T-helper 9 cell (primary cell): ENCODE measurements around the gene DOCK6.

Experiments used
- DNase-seq: peaks from one replicate; pipeline ENCODE4 v3.0.0-alpha.2; 2020

Gene DOCK6

DNA sequence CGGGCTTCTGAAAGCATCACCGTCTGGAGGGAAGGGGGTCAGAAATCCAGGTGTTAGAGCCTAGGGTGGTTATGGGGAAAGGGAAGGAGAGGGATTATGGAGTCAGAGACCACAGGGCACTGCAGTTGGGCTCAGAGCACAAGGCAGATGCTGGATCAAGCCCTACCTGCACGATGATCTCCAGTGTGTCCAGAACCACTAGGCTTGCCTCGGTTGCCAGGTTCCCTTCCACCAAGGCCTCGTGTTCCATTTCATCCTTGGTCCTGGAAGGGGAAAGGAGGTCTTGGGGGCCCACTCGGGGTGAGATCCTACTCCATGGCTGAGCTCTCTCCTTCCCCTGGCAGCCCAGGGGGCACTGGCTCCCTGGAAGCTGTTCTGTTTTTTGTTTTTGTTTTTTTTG is 47.9 kb downstream of the DOCK6 start:
- no peak for DNase-seq

DNA sequence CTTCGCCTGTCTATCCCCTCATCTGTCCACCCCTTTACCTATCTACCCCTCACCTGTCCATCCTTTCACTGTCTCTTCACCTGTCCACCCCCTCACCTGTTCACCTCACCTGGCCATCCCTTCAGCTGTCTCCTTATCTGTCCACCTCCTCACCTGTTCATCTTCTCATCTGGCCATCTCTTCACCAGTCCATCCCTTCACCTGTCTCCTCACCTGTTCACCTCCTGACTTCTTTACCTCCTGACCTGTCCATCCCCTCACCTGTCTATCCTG is 51.7 kb downstream of the DOCK6 start:
- no peak for DNase-seq

DNA sequence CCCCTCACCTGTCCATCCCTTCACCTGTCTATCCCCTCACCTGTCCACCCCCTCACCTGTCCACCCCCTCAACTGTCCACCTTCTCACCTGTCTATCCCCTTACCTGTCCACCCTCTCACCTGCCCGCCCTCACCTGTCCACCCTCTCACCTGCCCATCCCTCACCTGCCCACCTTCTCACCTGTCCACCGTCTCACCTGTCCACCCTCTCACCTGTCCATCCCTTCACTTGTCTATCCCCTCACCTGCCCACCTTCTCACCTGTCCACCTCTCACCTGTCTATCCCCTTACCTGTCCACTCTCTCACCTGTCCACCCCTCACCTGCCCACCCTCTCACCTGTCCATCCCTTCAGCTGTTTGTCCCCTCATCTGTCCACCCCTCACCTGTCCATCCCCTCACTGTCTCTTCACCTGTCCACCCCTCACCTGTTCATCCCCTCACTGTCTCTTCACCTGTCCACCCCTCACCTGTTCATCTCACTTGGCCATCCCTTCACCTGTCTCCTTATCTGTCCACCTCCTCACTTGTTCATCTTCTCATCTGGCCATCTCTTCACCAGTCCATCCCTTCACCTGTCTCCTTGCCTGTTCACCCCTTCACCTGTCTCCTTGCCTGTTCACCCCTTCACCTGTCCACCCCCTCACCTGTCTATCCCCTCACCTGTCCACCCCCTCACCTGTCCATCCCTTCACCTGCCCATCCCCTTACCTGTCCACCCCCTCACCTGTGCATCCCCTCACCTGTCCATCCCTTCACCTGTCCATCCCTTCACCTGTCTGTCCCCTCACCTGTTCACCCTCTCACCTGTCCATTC is 52.3 kb downstream of the DOCK6 start:
- DNase-seq = no peak

DNA sequence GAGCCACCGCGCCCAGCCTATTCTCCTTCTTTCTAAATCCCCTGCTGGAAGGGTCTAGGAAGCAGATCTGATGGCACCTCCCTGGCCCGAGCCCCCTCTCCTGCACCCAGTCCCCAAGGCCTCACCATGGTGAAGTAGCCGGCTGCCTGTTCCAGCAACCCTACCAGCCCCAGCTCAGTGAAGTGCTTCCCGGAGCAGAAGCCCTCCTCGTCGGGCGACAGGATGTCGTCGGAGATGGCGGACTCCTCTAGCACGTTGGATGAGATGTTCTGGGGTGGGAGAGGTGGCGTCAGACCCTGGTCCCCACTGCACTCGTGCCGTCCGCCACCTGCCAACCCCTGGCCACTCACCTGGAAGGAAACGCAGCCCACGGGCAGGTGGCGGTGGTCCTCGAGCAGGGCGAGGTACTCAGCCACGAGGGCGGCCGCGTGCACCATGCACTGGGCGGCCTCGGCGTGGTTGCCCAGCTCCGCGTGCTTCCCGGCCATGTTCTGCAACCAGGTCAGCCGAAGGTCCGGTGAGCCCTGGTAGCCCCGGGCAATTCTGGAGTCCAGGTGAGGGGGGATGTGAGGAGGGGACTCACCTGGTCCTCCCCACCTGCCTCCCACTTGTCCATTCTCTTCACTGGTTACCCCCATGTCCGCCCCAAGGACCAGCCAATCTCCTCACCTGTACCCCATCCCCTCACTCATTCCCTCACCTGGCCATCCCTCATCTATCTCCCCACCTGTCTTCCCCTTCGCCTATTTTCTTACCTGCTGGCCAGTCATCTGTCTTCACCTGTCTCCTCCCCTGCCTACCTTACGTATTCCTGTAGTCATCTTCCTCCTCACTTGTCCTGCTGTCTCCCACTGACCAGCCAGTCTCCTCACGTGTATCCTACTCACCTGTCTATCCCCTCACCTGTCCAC is 53.5 kb downstream of the DOCK6 start:
- DNase-seq = no peak

DNA sequence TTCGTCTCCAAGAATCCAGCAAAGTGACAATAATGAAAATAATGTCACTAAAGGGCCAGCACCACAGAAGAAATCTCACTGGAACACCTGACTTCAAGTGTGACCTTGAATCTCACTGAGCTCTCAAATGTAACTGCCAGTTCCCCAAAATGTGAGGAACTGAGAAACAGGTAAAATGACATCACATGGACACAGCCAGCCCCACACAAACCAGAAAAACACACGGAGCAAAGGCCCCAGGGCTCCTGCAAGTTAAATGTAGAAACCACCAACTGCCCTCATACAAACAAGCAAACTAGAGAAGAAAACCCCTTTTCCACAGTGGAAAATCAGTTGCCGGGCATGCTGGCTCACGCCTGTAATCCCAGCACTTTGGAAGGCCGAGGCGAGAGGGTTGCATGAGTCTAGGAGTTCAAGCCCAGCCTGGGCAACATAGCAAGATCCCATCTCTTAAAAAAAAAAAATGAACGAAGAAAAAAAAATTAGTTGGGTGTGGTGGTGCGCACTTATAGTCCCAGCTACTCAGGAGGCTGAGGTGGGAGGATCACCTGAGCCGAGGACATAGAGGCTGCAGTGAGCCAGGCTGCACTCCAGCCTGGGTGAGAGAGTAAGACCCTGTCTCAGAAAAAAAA is 56.3 kb downstream of the DOCK6 start:
- DNase-seq = no peak

DNA sequence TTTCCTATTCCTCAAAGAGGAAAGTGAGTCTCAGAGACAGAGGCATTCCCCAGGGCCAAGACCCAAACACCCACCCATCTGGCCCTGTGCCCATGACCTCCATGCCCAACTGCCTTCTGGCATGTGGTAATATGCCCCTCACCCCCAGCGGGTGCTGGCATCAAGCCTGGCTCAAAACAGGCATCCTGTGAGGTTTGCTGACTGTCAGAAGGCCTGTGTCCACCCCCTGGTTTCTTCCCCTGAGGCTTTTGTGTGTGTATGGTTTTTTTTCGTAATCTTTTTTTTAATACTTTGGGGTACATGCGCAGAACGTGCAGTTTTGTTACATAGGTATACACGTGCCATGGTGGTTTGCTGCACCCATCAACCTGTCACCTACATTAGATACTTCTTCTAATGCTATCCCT is 57.4 kb downstream of the DOCK6 start:
- DNase-seq = no peak

DNA sequence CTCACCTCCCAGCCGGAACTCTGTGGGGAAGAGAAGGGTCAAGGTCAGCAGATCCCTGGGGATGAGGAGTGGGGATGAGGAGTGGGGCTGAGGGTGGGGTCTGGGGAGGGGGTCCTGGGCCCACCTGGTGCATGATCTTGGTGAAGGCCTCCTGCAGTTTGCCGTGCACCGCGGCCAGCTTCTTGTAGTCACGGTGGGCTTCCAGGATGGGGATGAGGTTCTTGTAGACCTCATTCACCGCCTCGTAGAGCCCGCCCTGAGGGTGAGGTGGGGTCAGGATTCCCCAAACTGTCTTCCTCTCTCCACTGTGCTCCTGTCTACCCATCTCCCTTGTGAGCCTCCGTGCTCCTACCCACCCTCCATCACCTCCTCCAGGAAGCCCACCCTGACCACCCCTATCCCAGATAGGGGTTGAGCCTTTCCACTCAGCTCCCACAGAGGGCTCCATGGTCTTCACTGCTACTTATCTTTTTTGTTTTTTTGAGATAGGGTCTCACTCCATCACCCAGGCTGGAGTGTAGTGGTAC is 58.2 kb downstream of the DOCK6 start:
- DNase-seq = no peak

DNA sequence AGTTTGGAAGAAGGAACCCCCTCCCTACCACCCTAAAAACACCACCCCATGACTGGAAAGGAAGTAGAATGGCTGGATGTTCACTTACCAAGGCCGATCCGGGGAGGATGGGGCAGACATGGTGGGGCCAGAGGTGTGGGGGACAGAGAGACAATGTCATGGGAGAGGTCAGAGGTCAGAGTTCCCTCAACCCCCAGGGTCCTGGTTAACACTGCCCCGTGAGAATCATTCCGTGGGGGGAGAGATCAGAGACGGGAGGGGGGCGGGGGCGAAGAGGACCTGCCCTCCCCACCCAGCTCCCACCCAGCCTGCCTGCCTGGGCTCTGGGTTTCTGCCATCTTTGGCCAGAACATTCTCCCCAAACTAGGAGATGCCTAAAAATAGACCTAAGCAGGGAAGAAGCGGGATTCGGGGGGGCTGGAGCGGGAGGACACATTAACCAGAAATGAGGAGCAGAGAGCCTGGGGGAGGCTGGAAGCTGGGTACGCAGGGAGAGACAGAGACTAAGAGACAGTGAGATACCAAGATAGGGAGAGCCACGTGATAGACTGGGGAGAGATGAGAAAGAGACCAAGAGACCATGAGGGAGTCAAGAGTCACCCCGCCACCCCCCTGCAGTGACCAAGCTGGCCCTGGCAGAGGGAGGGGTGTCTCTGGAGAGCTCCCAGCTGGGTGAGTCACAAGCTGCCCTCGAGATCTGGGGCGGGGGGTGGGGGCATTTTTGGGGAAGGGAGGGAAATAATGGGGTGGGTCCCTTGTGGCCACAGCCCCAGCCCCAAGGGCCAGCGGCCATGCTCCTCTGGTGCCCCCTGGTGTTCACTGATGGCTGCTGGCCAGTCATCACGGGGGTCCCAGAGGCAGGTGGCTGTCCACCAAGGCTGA is 58.9 kb downstream of the DOCK6 start:
- peak; percentile 41 for DNase-seq

DNA sequence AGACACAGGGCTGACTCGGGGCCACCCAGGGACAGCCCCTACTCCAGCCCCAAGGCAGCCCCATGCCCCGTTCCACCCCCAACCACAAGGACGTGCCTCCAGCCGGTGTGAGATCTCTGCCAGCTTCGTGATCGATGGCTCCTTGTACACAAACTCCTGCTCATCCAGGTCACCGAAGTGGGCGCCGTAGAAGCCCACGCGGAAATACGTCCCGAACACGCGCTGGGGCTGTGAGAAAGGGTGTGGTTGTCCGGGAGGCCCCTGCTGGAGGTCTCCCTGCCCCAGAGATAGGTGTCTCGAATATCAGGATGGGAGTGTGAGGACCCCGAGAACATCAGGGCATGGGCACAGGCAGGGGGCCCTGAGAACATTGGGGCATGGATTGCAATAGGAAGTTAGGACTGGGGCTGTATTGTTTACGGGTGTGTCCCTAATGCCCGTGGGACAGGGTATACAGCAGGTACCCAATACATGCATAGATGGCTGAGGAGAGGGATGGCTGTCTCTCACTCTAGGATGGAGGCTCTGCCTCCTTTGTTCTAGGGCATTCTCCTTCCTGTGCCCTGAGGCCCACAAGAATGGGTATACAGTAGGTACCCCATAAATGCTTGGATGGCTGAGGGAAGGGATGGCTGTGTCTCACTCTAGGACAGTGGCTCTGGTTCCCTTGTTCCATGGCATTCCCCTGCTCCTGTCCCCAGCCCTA is 59.7 kb downstream of the DOCK6 start:
- no peak for DNase-seq

DNA sequence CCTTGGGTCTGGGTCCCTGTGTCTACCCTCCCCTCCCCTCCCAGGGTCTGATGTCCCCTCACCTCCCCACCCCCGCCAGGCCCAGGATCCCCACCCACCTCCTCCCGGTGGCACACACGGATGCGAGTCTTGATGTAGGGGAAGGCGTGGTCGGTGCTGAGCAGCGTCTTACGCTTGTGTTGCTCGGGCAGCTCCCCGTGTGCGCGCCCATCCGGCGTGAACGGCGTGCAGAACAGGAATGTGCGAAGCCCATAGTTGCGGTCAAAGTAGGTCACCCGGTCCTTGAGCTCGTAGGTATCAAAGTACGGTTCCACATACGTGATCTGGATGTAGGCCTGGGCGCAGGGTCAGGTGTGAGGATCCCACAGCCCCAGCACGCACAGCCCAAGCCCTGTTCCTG is 60.5 kb downstream of the DOCK6 start:
- DNase-seq = no peak

DNA sequence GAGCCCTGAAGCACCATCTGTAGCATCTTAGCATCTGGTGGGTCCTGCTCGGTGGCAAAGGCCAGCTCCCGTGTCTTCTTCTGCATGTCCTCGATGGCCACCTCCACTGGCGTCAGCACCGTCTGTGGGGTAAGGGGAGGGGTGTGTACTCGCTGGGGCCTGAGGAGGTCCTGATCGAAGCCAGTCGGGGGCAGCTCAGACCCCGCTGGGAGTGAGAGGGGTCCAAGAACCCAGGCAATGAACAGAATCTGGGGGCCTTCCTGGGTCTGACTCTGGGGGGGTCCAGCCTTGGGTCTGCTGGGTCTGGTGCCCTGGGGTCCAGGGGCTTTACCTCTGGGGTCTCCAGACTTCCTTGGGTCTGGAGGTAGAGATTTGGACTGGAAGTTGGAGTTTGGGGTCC is 61.4 kb downstream of the DOCK6 start:
- DNase-seq = no peak

DNA sequence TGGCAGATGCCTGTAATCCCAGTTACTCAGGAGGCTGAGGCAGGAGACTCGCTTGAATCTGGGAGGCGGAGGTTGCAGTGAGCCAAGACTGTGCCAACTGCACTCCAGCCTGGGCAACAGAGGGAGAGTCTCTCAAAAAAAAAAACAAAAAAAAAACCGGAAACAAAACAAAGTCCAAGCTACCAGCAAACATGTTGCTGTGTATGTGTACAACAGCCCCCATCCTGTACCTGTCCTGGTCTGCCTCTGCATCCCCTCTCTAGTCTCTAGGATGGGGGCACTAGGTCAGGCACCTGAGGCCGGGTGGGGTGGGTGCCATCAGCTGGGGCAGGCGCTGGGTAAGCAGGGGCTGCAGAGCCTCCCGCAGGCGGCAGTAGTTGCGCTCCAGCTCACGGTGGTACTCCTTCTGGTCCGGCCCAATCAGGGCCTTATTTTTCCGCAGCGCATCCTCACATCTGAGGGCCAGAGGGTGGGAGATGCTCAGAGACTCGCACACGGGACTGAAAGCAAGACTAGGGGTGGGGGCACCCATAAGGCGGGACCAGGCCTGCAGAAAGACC is 62.2 kb downstream of the DOCK6 start:
- no peak for DNase-seq

DNA sequence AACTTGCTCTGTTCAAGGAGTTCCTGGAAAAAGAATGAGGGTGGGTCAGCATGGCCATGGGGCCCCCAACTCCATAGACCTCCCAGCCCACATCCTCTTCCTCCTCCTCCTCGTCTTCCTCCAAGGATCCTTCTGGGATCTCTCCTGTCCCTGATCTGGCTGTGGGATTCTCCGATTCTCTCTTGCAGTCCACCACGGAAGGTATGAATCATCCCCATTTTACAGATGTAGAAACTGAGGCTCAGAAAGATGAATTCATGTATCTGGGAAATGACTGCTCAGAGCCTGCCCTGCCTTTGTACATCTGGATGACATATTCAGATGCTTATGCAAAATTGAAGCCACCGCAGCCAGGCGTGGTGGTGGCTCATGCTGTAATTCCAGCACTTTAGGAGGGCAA is 62.8 kb downstream of the DOCK6 start:
- DNase-seq = no peak

DNA sequence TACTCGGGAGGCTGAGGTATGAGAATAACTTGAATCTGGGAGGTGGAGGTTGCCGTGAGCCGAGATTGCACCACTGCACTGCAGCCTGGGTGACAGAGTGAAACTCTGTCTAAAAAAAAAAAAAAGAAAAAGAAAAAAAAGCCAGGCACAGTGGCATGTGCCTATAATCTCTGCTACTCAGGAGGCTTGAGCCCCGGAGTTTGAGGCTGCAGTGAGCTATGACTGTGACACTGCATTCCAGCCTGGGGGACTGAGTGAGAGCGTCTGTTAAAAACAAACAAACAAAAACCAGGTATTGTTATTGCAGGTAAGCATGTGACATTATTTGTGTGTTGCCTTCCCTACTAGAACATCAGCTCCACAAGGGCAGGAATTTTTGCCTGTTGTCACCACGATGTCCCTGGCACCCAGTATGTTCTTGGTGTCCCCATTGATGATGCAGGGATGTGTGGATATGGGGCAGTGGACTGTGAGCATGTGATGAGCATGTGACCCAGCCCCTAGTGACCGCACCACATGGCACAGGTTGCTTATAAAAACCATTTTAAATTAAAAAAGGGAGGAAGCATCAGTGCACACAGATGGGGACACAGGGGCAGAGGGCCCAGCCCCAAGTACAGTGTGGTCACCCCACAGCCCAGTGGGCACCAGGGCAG is 63.4 kb downstream of the DOCK6 start:
- no peak for DNase-seq

DNA sequence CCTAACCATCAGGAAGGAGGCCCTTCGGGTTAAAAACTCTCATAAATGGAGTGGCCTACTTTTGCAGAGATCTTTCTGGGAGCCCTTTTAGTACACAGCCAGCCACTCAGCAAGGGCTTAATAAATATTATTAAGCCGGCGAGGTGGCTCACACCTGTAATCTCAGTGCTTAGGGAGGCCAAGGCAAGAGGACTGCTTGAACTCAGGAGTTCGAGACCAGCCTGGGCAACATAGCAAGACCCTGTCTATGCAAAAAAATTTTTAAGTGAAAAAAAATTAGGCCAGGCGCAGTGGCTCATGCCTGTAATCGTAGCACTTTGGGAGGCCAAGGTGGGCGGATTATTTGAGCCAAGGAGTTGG is 64.2 kb downstream of the DOCK6 start:
- no peak for DNase-seq

DNA sequence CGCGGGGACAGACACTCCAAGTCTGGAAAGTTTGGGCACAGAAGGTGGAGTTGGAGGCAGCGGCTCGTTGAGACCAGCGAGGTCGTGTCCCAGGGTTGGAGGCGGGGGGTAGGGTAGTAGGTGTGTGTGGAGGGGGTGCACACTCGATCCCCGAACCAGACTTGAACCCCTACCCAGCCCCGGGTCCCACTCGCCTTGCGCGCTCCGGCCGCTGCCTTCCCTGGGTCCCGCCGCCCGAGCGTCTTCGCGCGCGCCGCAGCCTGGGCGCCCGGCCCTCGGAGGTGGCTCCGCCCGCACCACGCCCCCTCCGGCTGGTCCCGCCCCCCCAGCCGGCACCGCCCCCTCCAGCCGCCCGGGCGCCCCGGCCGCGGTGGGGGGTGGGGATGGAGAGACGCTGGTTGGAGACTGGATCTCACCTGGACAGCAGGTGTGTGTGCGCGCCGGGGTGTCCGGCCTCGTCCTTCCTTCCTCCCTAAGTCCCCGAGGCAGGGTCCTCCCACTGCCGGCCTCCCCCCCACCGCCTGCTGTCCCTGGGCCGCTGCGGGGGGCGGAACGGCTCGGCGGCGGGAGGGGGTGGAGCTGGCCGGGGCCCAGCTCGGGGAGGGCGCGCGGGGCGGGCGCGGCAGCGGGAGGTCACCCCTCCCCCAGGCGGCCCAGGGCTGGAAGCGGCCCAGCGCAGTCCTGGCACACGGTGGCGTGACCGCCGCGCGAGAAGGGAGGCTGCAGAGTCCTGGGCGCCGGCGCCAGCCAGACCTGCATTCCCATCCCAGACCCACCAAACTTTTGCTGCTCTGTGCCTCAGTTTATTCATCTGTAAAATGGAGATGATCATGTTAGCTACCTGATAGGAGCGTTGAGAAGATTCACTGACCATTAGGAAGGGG is 64.8 kb downstream of the DOCK6 start, which contains the start of gene KANK2:
Gene KANK2, minus strand, starts transcription at position 255 of the 884 bp plus-strand sequence. CDS start 3,034 bp downstream, outside the sequence.
- DNase-seq = peak; percentile 72

DNA sequence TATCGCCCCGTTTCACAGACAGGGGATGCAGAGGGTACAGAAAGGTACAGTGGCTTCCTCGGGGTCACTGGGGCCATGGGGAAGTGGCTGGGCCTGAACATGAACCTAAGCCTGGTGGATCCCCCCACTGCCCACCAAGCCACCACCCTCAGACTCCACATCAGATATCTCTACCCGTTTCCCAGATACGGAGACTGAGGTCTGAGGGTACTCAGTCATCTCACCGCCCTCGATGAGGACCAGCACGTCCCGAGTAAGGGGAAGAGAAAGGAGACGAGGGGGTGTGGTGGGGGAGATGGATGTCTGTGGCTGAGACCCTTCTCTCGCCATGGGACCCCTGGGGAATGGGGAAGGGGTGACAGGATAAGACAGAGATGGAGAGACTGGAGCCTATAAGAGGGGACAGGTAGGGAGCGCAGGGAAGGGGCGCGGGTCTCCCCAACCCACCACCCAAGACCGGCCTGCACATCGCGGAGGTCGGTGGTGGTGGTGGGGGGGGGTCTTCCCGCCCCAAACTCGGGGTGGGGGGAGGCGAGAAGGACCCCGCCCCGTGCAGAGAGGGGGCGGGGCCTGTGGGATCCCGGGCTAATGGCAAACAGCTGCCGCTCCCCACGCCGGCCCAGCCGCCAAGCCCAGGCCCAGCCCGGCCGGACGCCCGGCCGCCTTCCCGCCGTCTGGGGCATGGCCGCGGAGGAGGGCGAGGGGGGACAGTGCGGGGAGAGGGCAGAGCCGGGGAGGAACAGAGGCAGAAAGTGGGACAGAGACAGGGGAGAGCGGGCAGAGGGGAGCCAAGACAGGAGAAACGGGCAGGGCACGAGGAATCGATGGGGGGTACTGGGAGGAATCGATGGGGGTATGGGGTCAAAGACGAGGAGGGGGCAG is 65.7 kb downstream of the DOCK6 start:
- no peak for DNase-seq

DNA sequence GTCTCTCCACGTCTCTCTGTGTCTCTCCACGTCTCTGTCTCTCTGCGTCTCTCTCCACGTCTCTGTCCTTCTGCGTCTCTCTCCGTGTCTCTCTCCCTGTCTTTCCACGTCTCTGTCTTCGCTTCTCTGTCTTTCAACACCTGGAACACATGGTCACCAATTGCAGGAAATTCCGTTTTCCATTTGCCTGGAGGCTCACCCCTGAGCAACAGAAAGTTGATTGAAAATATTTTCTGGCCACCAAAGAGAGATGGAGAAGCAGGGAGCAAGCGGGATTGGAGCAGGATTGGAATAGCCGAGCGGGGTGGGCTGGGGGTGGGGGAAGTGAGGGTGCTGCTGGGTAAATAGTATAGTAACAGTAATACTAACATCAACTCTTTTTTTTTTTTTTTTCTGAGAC is 66.6 kb downstream of the DOCK6 start:
- DNase-seq = no peak
